WTC11 (cell line): ENCODE measurements around the gene SLCO4A1. TPM values are rescaled to one million over a fixed set of nuclear protein-coding genes. Genes with fewer than 3 reads are reported as not detected.

ENCODE experiments used
- ATAC-seq: fragments of 200-7000 bp; cut with Tn5 transposase; 2 replicates; pipeline ENCODE4 v1.10.0; 2021; ENCODE audit warnings: mild to moderate bottlenecking, moderate library complexity
- CTCF ChIA-PET: fragments of 300-600 bp; sonication (Branson Sonifier 250); formaldehyde crosslinking; loops from one replicate; lab custom pipeline; 2021; ENCODE audit warnings: antibody characterized with exemption; lab: Charles Lee
- POLR2A ChIA-PET: fragments of 350-600 bp; sonication (Branson Sonifier 250); formaldehyde crosslinking; loops from one replicate; lab custom pipeline; 2021; ENCODE audit warnings: antibody characterized with exemption; lab: Charles Lee
- DNase-seq: peaks from one replicate; pipeline ENCODE4 v3.0.0; 2021; ENCODE audit warnings: low spot score
- H3K27ac Mint-ChIP-seq: 2 replicates; pipeline ENCODE4 v1.8.0; 2021; ENCODE audit warnings: mixed read lengths
- H3K27me3 Mint-ChIP-seq: 2 replicates; pipeline ENCODE4 v1.8.0; 2021; ENCODE audit warnings: low read depth, mild to moderate bottlenecking, moderate library complexity, mixed read lengths
- H3K36me3 Mint-ChIP-seq: 2 replicates; pipeline ENCODE4 v1.8.0; 2021; ENCODE audit warnings: mixed read lengths
- H3K4me1 Mint-ChIP-seq: 2 replicates; pipeline ENCODE4 v1.8.0; 2022; ENCODE audit warnings: mixed read lengths
- H3K4me3 Mint-ChIP-seq: 2 replicates; pipeline ENCODE4 v1.8.0; 2021; ENCODE audit warnings: mild to moderate bottlenecking, moderate library complexity, mixed read lengths
- H3K9me3 Mint-ChIP-seq: 2 replicates; pipeline ENCODE4 v1.8.0; 2021; ENCODE audit warnings: mixed read lengths
- AR ChIP-seq: fragments of 250-450 bp; sonication (Bioruptor Pico); IDR thresholded peaks from 2 replicates; pipeline ENCODE4 v1.9.0; 2021; ENCODE audit warnings: mild to moderate bottlenecking
- ATF1 ChIP-seq: sonication (generic); formaldehyde crosslinking; IDR thresholded peaks from 2 replicates; pipeline ENCODE4 v1.8.1; 2023; ENCODE audit warnings: mild to moderate bottlenecking, moderate library complexity, missing genetic modification reagents
- CBFB ChIP-seq: sonication (generic); formaldehyde crosslinking; IDR thresholded peaks from 2 replicates; pipeline ENCODE4 v1.8.1; 2022; ENCODE audit warnings: mild to moderate bottlenecking, low read depth, missing genetic modification reagents
- CTCF ChIP-seq: fragments of 200-600 bp; IDR thresholded peaks from 2 replicates; pipeline ENCODE4 v1.8.0; 2022; ENCODE audit warnings: antibody characterized with exemption
- E2F4 ChIP-seq: sonication (generic); formaldehyde crosslinking; IDR thresholded peaks from 2 replicates; pipeline ENCODE4 v1.8.1; 2022; ENCODE audit warnings: low read depth, mild to moderate bottlenecking, moderate library complexity, missing genetic modification reagents, borderline replicate concordance
- ELF4 ChIP-seq: sonication (generic); formaldehyde crosslinking; IDR thresholded peaks from 2 replicates; pipeline ENCODE4 v1.8.1; 2022; ENCODE audit warnings: low read depth, mild to moderate bottlenecking, moderate library complexity, missing genetic modification reagents
- GABPB1 ChIP-seq: sonication (generic); formaldehyde crosslinking; IDR thresholded peaks from 2 replicates; pipeline ENCODE4 v1.8.1; 2023; ENCODE audit warnings: mild to moderate bottlenecking, missing genetic modification reagents
- GRHL2 ChIP-seq: fragments of 250-450 bp; sonication (Bioruptor Pico); IDR thresholded peaks from 2 replicates; pipeline ENCODE4 v1.8.0; 2022; ENCODE audit warnings: mild to moderate bottlenecking, moderate library complexity; ENCODE audit not compliant: insufficient replicate concordance, severe bottlenecking
- JUN ChIP-seq: sonication (generic); formaldehyde crosslinking; IDR thresholded peaks from 2 replicates; pipeline ENCODE4 v1.8.0; 2023; ENCODE audit warnings: mild to moderate bottlenecking, missing genetic modification reagents
- NFYB ChIP-seq: sonication (generic); formaldehyde crosslinking; conservative IDR thresholded peaks from 2 replicates; pipeline ENCODE4 v1.8.0; 2022; ENCODE audit warnings: low read depth, missing genetic modification reagents
- NR3C1 ChIP-seq: sonication (generic); formaldehyde crosslinking; conservative IDR thresholded peaks from 2 replicates; pipeline ENCODE4 v1.8.1; 2023; ENCODE audit warnings: low read depth, mild to moderate bottlenecking, missing genetic modification reagents
- PRRX2 ChIP-seq: fragments of 250-450 bp; sonication (Bioruptor Pico); IDR thresholded peaks from 2 replicates; pipeline ENCODE4 v1.8.0; 2021; ENCODE audit warnings: mild to moderate bottlenecking
- RELA ChIP-seq: sonication (generic); formaldehyde crosslinking; IDR thresholded peaks from 2 replicates; pipeline ENCODE4 v1.8.1; 2022; ENCODE audit warnings: missing genetic modification reagents, mild to moderate bottlenecking, borderline replicate concordance
- RORB ChIP-seq: fragments of 250-450 bp; sonication (Bioruptor Pico); IDR thresholded peaks from 2 replicates; pipeline ENCODE4 v1.9.0; 2021; ENCODE audit warnings: mild to moderate bottlenecking
- SMAD4 ChIP-seq: sonication (generic); formaldehyde crosslinking; IDR thresholded peaks from 2 replicates; pipeline ENCODE4 v1.8.0; 2022; ENCODE audit warnings: mild to moderate bottlenecking, missing genetic modification reagents
- STAT6 ChIP-seq: sonication (generic); formaldehyde crosslinking; conservative IDR thresholded peaks from 2 replicates; pipeline ENCODE4 v1.8.1; 2023; ENCODE audit warnings: mild to moderate bottlenecking, low read depth, missing genetic modification reagents, moderate library complexity
- ZBTB43 ChIP-seq: sonication (generic); formaldehyde crosslinking; IDR thresholded peaks from 2 replicates; pipeline ENCODE4 v1.8.1; 2023; ENCODE audit warnings: mild to moderate bottlenecking, missing genetic modification reagents
- ZNF138 ChIP-seq: sonication (generic); formaldehyde crosslinking; conservative IDR thresholded peaks from 2 replicates; pipeline ENCODE4 v1.8.1; 2022; ENCODE audit warnings: mild to moderate bottlenecking, moderate library complexity, missing genetic modification reagents
- ZNF532 ChIP-seq: fragments of 250-450 bp; sonication (Bioruptor Pico); IDR thresholded peaks from 2 replicates; pipeline ENCODE4 v1.9.0; 2021; ENCODE audit warnings: mild to moderate bottlenecking, borderline replicate concordance
- total RNA-seq: library from RNA; stranded (reverse); gene quantifications from 3 replicates; pipeline ENCODE4 v1.2.3, GENCODE V29; 2021
- TF ChIP-seq, protein P1 (sequence below): sonication (generic); formaldehyde crosslinking; IDR thresholded peaks from 2 replicates; pipeline ENCODE4 v1.8.1; 2023; ENCODE audit warnings: mild to moderate bottlenecking, moderate library complexity, missing genetic modification reagents

SLCO4A1 gene
- total RNA-seq, 1 experiment from 2014 or later: 19.9 TPM

DNA sequence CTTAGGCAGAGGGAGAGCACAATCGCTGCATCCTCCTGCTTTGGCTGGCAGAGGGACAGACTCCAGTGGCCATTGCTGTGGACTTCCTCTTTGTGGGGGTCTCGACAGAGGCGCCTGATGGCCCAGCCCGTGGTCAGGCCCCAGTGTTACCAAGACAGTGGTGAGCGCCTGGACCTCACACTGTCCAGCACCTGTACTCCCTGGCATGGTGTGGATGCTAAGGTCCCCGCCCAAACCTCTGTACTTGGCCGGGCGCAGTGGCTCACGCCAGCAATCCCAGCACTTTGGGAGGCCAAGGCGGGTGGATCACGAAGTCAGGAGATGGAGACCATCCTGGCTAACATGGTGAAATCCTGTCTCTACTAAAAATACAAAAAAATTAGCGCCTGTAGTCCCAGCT lies 64.0 kb downstream of the SLCO4A1 start:
- Mint-ChIP-seq H3K27me3 (peaks cover 29% of the 10 kb centered on the region), H3K36me3 (no peaks in the 10 kb centered on the region), H3K4me1 (0 out of 2 replicates have a peak, but pooled peaks cover 3% of the 10 kb centered on the region), H3K27ac (no peak overlapping the region), H3K9me3 (no peaks in the 10 kb centered on the region), H3K4me3 (no peak overlapping the region)
- DNase-seq: no peak
- no peak for TF ChIP-seq ELF4 (CRISPR knock-in tag)
- no peak for TF ChIP-seq ZNF532
- no peak for TF ChIP-seq ZBTB43 (CRISPR knock-in tag)
- TF ChIP-seq GABPB1 (CRISPR knock-in tag): no peak
- TF ChIP-seq, protein P1, sequence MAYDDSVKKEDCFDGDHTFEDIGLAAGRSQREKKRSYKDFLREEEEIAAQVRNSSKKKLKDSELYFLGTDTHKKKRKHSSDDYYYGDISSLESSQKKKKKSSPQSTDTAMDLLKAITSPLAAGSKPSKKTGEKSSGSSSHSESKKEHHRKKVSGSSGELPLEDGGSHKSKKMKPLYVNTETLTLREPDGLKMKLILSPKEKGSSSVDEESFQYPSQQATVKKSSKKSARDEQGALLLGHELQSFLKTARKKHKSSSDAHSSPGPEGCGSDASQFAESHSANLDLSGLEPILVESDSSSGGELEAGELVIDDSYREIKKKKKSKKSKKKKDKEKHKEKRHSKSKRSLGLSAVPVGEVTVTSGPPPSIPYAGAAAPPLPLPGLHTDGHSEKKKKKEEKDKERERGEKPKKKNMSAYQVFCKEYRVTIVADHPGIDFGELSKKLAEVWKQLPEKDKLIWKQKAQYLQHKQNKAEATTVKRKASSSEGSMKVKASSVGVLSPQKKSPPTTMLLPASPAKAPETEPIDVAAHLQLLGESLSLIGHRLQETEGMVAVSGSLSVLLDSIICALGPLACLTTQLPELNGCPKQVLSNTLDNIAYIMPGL (CRISPR knock-in tag): no peak
- no peak for TF ChIP-seq RELA
- no peak for TF ChIP-seq AR (CRISPR knock-in tag)
- no peak for TF ChIP-seq ZNF138
- no peak for TF ChIP-seq RORB (CRISPR knock-in tag)
- TF ChIP-seq NR3C1 (CRISPR knock-in tag): no peak
- TF ChIP-seq GRHL2 (CRISPR knock-in tag): no peak
- TF ChIP-seq ATF1 (CRISPR knock-in tag): no peak
- CTCF ChIA-PET: interaction anchor here (0.8 to 4.7 kb wide), 8 partner anchors 8 to 137 kb away, joined by 3 to 38 read pairs (median 5); no protein-coding TSS in a partner anchor
- no peak for ATAC-seq
- POLR2A ChIA-PET: no interaction called here

DNA sequence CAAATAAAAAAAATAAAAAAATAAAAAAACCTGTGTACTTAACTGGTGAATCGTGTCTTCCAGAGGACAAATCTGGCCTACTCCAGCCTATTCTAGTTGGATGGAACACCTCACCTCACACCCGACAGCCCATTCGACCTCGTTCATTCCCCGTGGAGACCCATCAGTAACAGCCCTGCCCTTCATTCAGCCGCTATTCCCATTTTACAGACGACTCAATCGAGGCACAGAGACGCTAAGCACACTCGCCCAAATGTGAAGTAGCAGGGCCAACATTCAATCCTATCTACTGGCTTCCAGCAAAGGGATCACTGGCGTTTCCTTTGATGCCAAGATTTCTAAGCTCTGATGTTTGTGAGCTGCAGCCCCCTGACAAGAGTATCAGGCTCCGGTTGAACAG lies 64.6 kb downstream of the SLCO4A1 start:
- H3K27ac Mint-ChIP-seq: no peak overlapping the region
- no peak for DNase-seq
- H3K27me3 Mint-ChIP-seq: peaks cover 34% of the 10 kb centered on the region
- no peaks in the 10 kb centered on the region for H3K36me3 Mint-ChIP-seq
- POLR2A ChIA-PET: no interaction called here
- H3K4me1 Mint-ChIP-seq: 0 out of 2 replicates have a peak, but pooled peaks cover 3% of the 10 kb centered on the region
- CTCF ChIA-PET: interaction anchor here (0.6 to 4.7 kb wide), 24 partner anchors 8 to 585 kb away, joined by 3 to 38 read pairs (median 6); partner anchors contain the start of genes COL9A3, MRGBP and SLCO4A1
- no peak for ATAC-seq
- H3K9me3 Mint-ChIP-seq: no peaks in the 10 kb centered on the region
- H3K4me3 Mint-ChIP-seq: no peak overlapping the region
- TF ChIP-seq JUN (CRISPR knock-in tag) (no peak), SMAD4 (no peak), CTCF (no peak), CBFB (CRISPR knock-in tag) (no peak), ZNF138 (no peak), PRRX2 (CRISPR knock-in tag) (no peak), E2F4 (CRISPR knock-in tag) (no peak), NFYB (CRISPR knock-in tag) (no peak), STAT6 (CRISPR knock-in tag) (no peak)
